ENCODE measurements around the gene RUSF1.

RUSF1 gene

GRCh38 chr16:31532896-31533295, 24.7 kb upstream of the RUSF1 start:
- Histone ChIP-seq H3K27ac (no peak overlapping the region), H3K4me3 (no peak overlapping the region)
- no peak for TF ChIP-seq CTCF (IDR thresholded peaks at IDR 0.05)
- DNase-seq (ENCODE audit: low spot score): no peak

- no peak overlapping the region for H3K27ac ChIP-seq
- no peak overlapping the region for H3K4me3 ChIP-seq
- no peak for TF ChIP-seq CTCF (IDR thresholded peaks at IDR 0.05)
- DNase-seq (ENCODE audit: low spot score): no peak
Observed at GRCh38 chr16:31532120-31532519, 23.9 kb upstream of the RUSF1 start.

- DNase-seq (ENCODE audit: low spot score): no peak
- Histone ChIP-seq H3K27ac (no peak overlapping the region), H3K4me3 (no peak overlapping the region)
- TF ChIP-seq CTCF (IDR thresholded peaks at IDR 0.05): no peak
Observed at GRCh38 chr16:31531096-31531495, 22.9 kb upstream of the RUSF1 start.

- DNase-seq (ENCODE audit: low spot score): no peak
- TF ChIP-seq CTCF (IDR thresholded peaks at IDR 0.05): no peak
- no peak overlapping the region for H3K27ac ChIP-seq
- no peak overlapping the region for H3K4me3 ChIP-seq
Observed at GRCh38 chr16:31530405-31530804, 22.2 kb upstream of the RUSF1 start.

- TF ChIP-seq CTCF (IDR thresholded peaks at IDR 0.05): no peak
- H3K4me3 ChIP-seq: peak overlapping the region; percentile 68
- no peak overlapping the region for H3K27ac ChIP-seq
- no peak for DNase-seq (ENCODE audit: low spot score)
Observed at GRCh38 chr16:31529937-31530312, 21.7 kb upstream of the RUSF1 start.

- Histone ChIP-seq H3K27ac (no peak overlapping the region), H3K4me3 (peak overlapping the region; percentile 68)
- DNase-seq (ENCODE audit: low spot score): no peak
- TF ChIP-seq CTCF (IDR thresholded peaks at IDR 0.05): no peak
Observed at GRCh38 chr16:31529108-31529936, 21.1 kb upstream of the RUSF1 start.

GRCh38 chr16:31528523-31529107, 20.4 kb upstream of the RUSF1 start:
- Histone ChIP-seq H3K27ac (no peak overlapping the region), H3K4me3 (peak overlapping the region; percentile 68)
- DNase-seq (ENCODE audit: low spot score): no peak
- TF ChIP-seq CTCF (IDR thresholded peaks at IDR 0.05): no peak
